HCT116 (cell line): ENCODE measurements around the gene LYRM4.

ENCODE experiments used
- CBX3 ChIP-seq: IDR thresholded peaks from 2 replicates; pipeline ENCODE4 v1.6.1; 2012; ENCODE audit warnings: low read depth
- EZH2 ChIP-seq: fragments of 200-600 bp; sonication (generic); IDR thresholded peaks from 2 replicates; pipeline ENCODE4 v1.6.1; 2017; ENCODE audit warnings: antibody characterized with exemption, mixed run types
- EZH2phosphoT487 ChIP-seq: fragments of 200-600 bp; IDR thresholded peaks from 2 replicates; pipeline ENCODE4 v1.6.1; 2018; ENCODE audit warnings: antibody characterized with exemption, borderline replicate concordance
- POLR2A ChIP-seq: IDR thresholded peaks from 2 replicates; pipeline ENCODE4 v1.7.0; 2011; ENCODE audit warnings: borderline replicate concordance; ENCODE audit not compliant: insufficient read depth, insufficient read length; ENCODE audit errors: extremely low read depth
- SP1 ChIP-seq: IDR thresholded peaks from 2 replicates; pipeline ENCODE4 v1.6.1; 2012; ENCODE audit warnings: low read depth
- TCF7L2 ChIP-seq: IDR thresholded peaks from 2 replicates; pipeline ENCODE4 v1.7.0; 2011; ENCODE audit warnings: borderline replicate concordance, inconsistent platforms; ENCODE audit not compliant: insufficient read depth, insufficient read length; ENCODE audit errors: extremely low read depth
- ZNF274 ChIP-seq: fragments of 200-500 bp; sonication (Bioruptor generic); IDR thresholded peaks from 2 replicates; pipeline ENCODE4 v1.6.1; 2014; ENCODE audit warnings: mild to moderate bottlenecking, low read depth, low read length, inconsistent platforms
- TF ChIP-seq, protein P1 (sequence below), 3 experiments: fragments of 200-600 bp in 1 of 3; sonication (generic) in 1 of 3; IDR thresholded peaks in 2 of 3; conservative IDR thresholded peaks in 1 of 3; 2 replicates each; pipeline ENCODE4 v1.5.1; 2012 to 2017; ENCODE audit warnings: low read depth in 2 of 3, low read length in 2 of 3, antibody characterized with exemption in 1 of 3, borderline replicate concordance in 1 of 3, control low read depth in 1 of 3, mild to moderate bottlenecking in 1 of 3, mixed read lengths in 1 of 3, mixed run types in 1 of 3, moderate library complexity in 1 of 3; ENCODE audit not compliant: insufficient read depth in 1 of 3

DNA sequence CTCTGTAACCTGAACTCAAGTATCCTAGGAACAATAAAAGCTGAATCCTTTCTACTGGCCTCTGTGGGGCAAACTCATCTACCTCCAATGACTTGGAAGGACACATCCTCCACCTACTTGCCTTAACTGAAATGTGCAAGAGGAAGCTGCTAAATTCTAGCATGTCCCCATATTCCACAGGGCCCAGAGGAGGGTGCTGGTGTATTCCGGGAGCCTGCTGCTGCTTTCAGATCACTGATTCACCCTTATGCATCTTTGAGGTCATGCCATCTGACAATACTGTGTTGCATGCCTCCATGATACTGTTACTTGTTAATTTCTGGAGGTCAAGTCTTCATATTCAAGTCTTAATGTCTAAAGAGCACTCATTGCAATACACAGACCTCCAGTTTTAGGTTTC lies 40.3 kb downstream of the LYRM4 start:
- no peak for TF ChIP-seq ZNF274
- TF ChIP-seq EZH2phosphoT487: no peak
- TF ChIP-seq, protein P1, sequence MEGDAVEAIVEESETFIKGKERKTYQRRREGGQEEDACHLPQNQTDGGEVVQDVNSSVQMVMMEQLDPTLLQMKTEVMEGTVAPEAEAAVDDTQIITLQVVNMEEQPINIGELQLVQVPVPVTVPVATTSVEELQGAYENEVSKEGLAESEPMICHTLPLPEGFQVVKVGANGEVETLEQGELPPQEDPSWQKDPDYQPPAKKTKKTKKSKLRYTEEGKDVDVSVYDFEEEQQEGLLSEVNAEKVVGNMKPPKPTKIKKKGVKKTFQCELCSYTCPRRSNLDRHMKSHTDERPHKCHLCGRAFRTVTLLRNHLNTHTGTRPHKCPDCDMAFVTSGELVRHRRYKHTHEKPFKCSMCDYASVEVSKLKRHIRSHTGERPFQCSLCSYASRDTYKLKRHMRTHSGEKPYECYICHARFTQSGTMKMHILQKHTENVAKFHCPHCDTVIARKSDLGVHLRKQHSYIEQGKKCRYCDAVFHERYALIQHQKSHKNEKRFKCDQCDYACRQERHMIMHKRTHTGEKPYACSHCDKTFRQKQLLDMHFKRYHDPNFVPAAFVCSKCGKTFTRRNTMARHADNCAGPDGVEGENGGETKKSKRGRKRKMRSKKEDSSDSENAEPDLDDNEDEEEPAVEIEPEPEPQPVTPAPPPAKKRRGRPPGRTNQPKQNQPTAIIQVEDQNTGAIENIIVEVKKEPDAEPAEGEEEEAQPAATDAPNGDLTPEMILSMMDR (IDR thresholded peaks at IDR 0.05 in 2 of 3, conservative IDR thresholded peaks at IDR 0.05 in 1 of 3; ENCODE audit: borderline replicate concordance in 1 of 3, insufficient read depth in 1 of 3, low read depth in 2 of 3, low read length in 2 of 3): no peak
- TF ChIP-seq CBX3: no peak
- TF ChIP-seq EZH2: no peak
- no peak for TF ChIP-seq SP1
- TF ChIP-seq POLR2A: no peak
- TF ChIP-seq TCF7L2: no peak
